ENCODE data around the gene AGAP1. TPM values are rescaled to one million over a fixed set of nuclear protein-coding genes. Genes with fewer than 3 reads are reported as not detected.

Gene AGAP1
- total RNA-seq, 4 donors from 2014 or later, result 33.7 to 39.9 (median 35.6) TPM

DNA sequence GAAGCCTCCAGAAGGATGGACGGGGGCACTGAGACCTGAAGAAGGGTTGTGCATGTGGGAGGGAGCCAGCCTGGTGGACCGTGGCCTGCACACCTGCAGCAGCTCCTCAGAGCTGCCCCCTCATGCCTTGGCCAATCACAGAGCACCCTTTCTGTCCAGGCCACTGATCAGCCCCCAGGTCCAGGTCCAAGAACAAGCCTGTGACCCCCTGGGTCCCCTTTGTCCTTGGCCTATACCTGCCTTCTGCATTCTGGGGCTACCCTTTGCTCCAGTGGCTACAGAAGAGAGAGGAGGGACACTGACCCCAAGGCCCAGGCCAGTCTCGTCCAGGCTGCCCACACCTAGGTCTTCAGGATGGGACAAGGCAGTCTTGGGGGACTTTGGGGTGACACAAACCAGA lies 62.2 kb downstream of the AGAP1 start:
- Histone ChIP-seq H3K27me3 (no peaks in the 10 kb centered on the region), H3K4me3 (no peak overlapping the region), H3K9me3 (no peaks in the 10 kb centered on the region), H3K4me1 (peaks cover 0 to 64% (median 17%) of the 10 kb centered on the region in 4 donors), H3K36me3 (no peaks in the 10 kb centered on the region), H3K27ac (peak overlapping the region in 1 of 4 donors; percentile 43)
- WGBS, 2 donors, result 92 to 93% methylated on average over 2 to 3 of the region's 3 CpGs
- no peak for TF ChIP-seq EP300 (IDR thresholded peaks at IDR 0.05)
- no peak for TF ChIP-seq POLR2A (IDR thresholded peaks at IDR 0.05)
- TF ChIP-seq, protein P1, sequence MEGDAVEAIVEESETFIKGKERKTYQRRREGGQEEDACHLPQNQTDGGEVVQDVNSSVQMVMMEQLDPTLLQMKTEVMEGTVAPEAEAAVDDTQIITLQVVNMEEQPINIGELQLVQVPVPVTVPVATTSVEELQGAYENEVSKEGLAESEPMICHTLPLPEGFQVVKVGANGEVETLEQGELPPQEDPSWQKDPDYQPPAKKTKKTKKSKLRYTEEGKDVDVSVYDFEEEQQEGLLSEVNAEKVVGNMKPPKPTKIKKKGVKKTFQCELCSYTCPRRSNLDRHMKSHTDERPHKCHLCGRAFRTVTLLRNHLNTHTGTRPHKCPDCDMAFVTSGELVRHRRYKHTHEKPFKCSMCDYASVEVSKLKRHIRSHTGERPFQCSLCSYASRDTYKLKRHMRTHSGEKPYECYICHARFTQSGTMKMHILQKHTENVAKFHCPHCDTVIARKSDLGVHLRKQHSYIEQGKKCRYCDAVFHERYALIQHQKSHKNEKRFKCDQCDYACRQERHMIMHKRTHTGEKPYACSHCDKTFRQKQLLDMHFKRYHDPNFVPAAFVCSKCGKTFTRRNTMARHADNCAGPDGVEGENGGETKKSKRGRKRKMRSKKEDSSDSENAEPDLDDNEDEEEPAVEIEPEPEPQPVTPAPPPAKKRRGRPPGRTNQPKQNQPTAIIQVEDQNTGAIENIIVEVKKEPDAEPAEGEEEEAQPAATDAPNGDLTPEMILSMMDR (IDR thresholded peaks at IDR 0.05), result no peak
- DNase-seq (ENCODE audit: low spot score in 2 of 2), result no peak

DNA sequence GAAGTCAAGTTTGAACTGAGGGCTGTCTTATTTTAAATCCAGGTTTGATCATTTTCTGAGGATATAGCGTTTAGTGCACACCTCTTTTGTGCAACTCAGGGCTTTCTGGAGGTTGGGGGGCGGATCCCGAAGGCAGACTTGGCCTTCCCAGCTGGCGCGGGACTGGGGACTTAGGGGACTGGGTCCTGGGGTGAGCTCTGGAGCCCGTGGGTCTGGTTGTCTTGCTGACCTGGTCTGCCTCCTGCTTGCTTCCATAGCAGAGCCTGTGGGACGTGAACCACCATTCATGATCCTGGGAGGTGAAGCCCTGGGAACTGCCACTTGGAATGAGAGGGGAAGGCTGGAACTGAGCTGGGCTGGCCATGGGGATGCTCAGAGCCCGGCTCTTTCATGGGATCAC lies 63.1 kb downstream of the AGAP1 start:
- WGBS, 2 donors, result 90 to 97% methylated on average over 7 to 8 of the region's 8 CpGs
- no peak for TF ChIP-seq EP300 (IDR thresholded peaks at IDR 0.05)
- TF ChIP-seq, protein P1 (IDR thresholded peaks at IDR 0.05), result no peak
- no peak for TF ChIP-seq POLR2A (IDR thresholded peaks at IDR 0.05)
- H3K27me3 ChIP-seq, result no peaks in the 10 kb centered on the region
- no peak overlapping the region for H3K4me3 ChIP-seq
- DNase-seq (ENCODE audit: low spot score in 2 of 2), result no peak
- H3K4me1 ChIP-seq, result peaks cover 0 to 63% (median 12%) of the 10 kb centered on the region in 4 donors
- H3K36me3 ChIP-seq, result no peaks in the 10 kb centered on the region
- no peaks in the 10 kb centered on the region for H3K9me3 ChIP-seq
- peak overlapping the region in 1 of 4 donors; percentile 26 for H3K27ac ChIP-seq

DNA sequence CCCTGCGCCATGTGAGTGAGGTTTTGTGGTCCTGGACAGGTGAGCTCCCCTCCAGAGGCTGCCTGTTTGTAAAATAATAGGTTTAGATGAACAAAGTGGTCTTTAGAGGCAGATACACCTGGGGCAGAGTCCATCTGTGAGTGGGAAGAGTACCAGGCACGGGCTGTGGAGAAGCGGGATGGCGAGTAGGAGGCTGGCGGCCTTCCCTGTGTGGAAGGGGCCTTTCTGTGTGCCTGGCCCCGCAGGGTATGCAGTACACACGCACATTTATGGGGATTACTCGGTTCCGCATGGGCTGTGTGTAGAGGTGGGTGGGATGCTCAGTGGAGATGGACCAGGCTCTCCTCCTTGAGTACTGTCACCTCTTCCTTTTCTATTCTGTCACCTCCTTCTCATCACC lies 64.1 kb downstream of the AGAP1 start:
- WGBS, 2 donors, result 86 to 90% methylated on average over 9 of the region's 9 CpGs
- Histone ChIP-seq H3K27me3 (no peaks in the 10 kb centered on the region), H3K36me3 (no peaks in the 10 kb centered on the region), H3K4me3 (no peak overlapping the region), H3K27ac (peak overlapping the region in 2 of 4 donors; percentile 9 to 61), H3K4me1 (peaks cover 0 to 58% (median 5%) of the 10 kb centered on the region in 4 donors), H3K9me3 (no peaks in the 10 kb centered on the region)
- DNase-seq (ENCODE audit: low spot score in 2 of 2), result no peak
- TF ChIP-seq POLR2A (IDR thresholded peaks at IDR 0.05) (no peak), EP300 (IDR thresholded peaks at IDR 0.05) (no peak)
- TF ChIP-seq, protein P1 (IDR thresholded peaks at IDR 0.05), result no peak

DNA sequence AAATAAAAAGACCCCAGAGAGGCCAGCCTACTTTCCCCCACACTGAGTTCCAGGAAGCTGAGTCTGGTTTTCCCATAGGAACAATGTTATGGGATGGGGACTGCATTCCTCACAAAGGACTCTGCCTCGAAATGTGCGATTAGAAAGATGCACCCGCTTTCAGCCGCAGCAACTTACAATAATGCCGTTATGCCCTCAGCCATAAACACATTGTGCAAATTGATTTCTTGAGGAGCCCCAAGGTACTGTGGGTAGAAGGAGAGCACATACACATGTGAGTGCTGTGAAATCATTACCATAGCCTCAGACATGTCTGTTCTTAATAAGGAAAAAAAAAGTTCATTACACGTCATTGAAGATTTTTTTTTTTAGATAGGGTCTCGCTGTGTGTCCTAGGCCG lies 64.7 kb downstream of the AGAP1 start:
- H3K9me3 ChIP-seq, result no peaks in the 10 kb centered on the region
- peak overlapping the region in 1 of 4 donors; percentile 61 for H3K27ac ChIP-seq
- H3K27me3 ChIP-seq, result no peaks in the 10 kb centered on the region
- no peak for DNase-seq (ENCODE audit: low spot score in 2 of 2)
- WGBS, 2 donors, result 67 to 73% methylated on average over 8 of the region's 8 CpGs
- H3K4me1 ChIP-seq, result peaks cover 0 to 58% (median 3%) of the 10 kb centered on the region in 4 donors
- H3K36me3 ChIP-seq, result no peaks in the 10 kb centered on the region
- TF ChIP-seq POLR2A (IDR thresholded peaks at IDR 0.05) (no peak), EP300 (IDR thresholded peaks at IDR 0.05) (no peak)
- TF ChIP-seq, protein P1 (IDR thresholded peaks at IDR 0.05), result no peak
- H3K4me3 ChIP-seq, result no peak overlapping the region

DNA sequence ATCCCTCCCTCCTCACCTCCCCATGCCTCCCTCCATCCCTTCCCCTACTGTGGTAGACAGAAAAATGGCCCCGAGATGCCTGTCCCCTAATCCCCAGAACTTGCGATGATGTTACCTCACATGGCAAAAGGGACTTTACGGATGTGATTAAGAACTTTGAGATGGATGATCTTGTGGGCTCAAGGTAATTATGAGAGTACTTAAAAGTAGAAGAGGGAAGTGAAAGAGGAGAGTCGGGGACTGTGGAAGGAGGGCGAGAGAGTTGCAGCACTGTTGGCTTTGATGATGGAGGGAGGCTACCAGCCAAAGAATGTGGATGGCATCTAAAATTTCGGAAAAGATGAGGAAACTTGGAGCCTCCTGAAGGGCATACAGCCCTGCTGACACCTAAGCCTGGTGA lies 66.5 kb downstream of the AGAP1 start:
- WGBS, 2 donors, result 94 to 96% methylated on average over 6 of the region's 6 CpGs
- H3K27me3 ChIP-seq, result no peaks in the 10 kb centered on the region
- no peaks in the 10 kb centered on the region for H3K9me3 ChIP-seq
- no peaks in the 10 kb centered on the region for H3K36me3 ChIP-seq
- H3K4me1 ChIP-seq, result peaks cover 0 to 50% (median 0%) of the 10 kb centered on the region in 4 donors
- no peak for DNase-seq (ENCODE audit: low spot score in 2 of 2)
- TF ChIP-seq EP300 (IDR thresholded peaks at IDR 0.05), result no peak
- TF ChIP-seq POLR2A (IDR thresholded peaks at IDR 0.05), result no peak
- H3K27ac ChIP-seq, result no peak overlapping the region
- no peak overlapping the region for H3K4me3 ChIP-seq

- peaks cover 0 to 40% (median 0%) of the 10 kb centered on the region in 4 donors for H3K4me1 ChIP-seq
- no peaks in the 10 kb centered on the region for H3K36me3 ChIP-seq
- WGBS, 2 donors, result 79% methylated on average over 2 of the region's 2 CpGs
- no peaks in the 10 kb centered on the region for H3K9me3 ChIP-seq
- TF ChIP-seq, protein P1 (IDR thresholded peaks at IDR 0.05), result no peak
- no peak for TF ChIP-seq POLR2A (IDR thresholded peaks at IDR 0.05)
- no peak for TF ChIP-seq EP300 (IDR thresholded peaks at IDR 0.05)
- DNase-seq (ENCODE audit: low spot score in 2 of 2), result no peak
- H3K27ac ChIP-seq, result no peak overlapping the region
- H3K27me3 ChIP-seq, result no peaks in the 10 kb centered on the region
- H3K4me3 ChIP-seq, result no peak overlapping the region
Observed at GRCh38 chr2:235561450-235561849, 67.6 kb downstream of the AGAP1 start.
